ENCODE data around the gene ERI3.

The ERI3 gene

DNA sequence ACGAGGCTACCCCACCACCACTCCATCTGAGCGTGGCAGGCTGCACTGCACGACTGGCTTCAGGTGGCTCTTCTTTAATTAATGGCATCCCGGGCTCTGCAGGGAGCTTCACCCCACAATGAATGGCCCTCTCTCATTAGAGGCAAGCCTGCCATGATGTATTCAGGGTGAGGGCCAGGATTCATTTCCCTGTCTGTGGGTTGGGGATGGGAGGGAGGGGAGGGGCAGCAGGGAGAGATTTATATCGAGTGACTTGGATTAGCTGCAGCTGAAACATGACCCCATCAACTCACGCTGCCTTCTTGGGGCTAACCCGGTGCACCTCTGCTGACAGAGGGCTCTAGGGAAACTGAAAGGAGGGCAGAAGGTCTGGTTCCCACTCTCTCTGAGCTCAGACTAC lies 54.2 kb downstream of the ERI3 start:
- DNase-seq (ENCODE audit: low spot score), result no peak
- in situ Hi-C loops (cut with MboI; ENCODE audit: low pct_unique_long_range_greater_than_20kb, low sequenced_read_pairs, unreplicated experiment), result no loop called here
- TF ChIP-seq, protein P1, sequence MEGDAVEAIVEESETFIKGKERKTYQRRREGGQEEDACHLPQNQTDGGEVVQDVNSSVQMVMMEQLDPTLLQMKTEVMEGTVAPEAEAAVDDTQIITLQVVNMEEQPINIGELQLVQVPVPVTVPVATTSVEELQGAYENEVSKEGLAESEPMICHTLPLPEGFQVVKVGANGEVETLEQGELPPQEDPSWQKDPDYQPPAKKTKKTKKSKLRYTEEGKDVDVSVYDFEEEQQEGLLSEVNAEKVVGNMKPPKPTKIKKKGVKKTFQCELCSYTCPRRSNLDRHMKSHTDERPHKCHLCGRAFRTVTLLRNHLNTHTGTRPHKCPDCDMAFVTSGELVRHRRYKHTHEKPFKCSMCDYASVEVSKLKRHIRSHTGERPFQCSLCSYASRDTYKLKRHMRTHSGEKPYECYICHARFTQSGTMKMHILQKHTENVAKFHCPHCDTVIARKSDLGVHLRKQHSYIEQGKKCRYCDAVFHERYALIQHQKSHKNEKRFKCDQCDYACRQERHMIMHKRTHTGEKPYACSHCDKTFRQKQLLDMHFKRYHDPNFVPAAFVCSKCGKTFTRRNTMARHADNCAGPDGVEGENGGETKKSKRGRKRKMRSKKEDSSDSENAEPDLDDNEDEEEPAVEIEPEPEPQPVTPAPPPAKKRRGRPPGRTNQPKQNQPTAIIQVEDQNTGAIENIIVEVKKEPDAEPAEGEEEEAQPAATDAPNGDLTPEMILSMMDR (IDR thresholded peaks at IDR 0.05; ENCODE audit: extremely low read depth, insufficient read depth, missing control alignments), result no peak

DNA sequence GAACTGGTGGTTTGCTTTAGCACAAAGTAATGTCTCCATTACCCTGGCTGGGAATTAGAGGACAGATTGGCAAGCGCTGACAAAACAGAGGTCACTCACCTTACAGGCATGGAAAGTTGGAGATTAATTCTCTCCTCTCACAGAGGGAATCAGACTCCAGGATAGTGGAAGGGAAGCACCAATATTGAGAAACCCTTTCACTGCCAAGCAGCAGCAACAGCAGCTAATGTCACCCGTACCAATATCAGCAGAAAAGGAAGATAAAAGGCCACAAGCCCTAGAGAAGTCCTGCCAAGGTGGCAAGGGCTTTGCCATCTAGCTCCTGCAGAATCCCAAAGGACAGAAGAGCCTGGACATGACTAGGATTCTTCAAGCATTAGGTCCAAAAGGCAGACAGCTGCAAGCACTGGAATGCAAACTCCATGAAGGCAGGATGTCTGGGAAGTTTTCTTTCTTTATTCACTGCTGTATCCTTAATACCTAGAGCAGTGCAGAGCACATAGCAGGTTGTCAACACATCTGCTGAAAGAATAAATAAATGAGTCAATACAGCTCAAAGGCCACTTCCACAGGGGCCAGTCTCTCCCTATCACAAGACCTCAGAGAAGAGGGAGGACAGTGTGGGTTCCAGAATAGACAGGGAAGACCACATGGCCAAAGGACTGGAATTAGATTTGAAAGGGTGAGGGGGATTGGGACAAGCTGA lies 57.2 kb downstream of the ERI3 start:
- in situ Hi-C loops (cut with MboI; ENCODE audit: low pct_unique_long_range_greater_than_20kb, low sequenced_read_pairs, unreplicated experiment), result no loop called here
- TF ChIP-seq, protein P1 (IDR thresholded peaks at IDR 0.05; ENCODE audit: extremely low read depth, insufficient read depth, missing control alignments), result no peak
- no peak for DNase-seq (ENCODE audit: low spot score)

DNA sequence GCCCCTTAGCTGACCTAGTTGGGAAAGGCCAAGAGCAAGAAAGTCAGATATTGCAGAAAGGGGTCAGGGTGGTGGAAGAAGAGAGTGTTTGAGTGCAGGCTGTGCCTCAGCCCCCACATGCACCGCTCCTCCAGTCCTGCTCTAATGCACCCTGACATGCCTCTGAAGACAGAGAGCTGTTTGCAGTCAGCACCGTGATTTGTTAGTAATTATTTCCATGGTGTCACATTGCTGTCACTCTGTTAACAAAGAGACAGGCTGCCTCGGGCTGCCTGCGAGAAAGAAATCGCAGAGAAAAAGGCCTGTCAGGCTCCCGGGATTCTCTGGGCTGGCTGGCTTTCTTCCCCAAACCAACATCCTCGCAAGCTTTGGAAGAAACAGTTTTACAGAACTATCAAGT lies 58.3 kb downstream of the ERI3 start:
- in situ Hi-C loops (cut with MboI; ENCODE audit: low pct_unique_long_range_greater_than_20kb, low sequenced_read_pairs, unreplicated experiment), result no loop called here
- TF ChIP-seq, protein P1 (IDR thresholded peaks at IDR 0.05; ENCODE audit: extremely low read depth, insufficient read depth, missing control alignments), result no peak

DNA sequence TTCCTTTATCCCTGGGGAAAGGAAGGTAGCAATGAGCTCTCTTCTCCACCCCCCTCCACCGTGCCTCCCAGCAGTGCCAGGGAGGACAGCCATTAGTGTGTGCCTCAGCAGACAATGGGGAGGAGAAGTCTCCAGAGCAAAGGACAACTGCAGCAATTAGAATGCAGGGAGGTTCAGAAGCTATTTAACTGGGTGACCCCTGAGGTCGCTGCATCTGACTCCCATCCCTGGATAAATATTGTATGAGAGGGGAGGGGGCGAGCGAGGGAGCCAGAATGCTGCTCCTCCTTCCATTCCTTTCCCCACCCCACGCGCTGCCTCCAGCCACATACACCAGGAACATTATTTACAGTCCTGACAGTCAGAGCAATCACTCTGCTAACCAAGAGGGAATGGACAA lies 59.0 kb downstream of the ERI3 start:
- in situ Hi-C loops (cut with MboI; ENCODE audit: low pct_unique_long_range_greater_than_20kb, low sequenced_read_pairs, unreplicated experiment), result no loop called here
- TF ChIP-seq, protein P1 (IDR thresholded peaks at IDR 0.05; ENCODE audit: extremely low read depth, insufficient read depth, missing control alignments), result no peak
- no peak for DNase-seq (ENCODE audit: low spot score)

More for the DNA sequence above, 58.3 kb downstream of the ERI3 start:
- DNase-seq (ENCODE audit: low spot score), result no peak

DNA sequence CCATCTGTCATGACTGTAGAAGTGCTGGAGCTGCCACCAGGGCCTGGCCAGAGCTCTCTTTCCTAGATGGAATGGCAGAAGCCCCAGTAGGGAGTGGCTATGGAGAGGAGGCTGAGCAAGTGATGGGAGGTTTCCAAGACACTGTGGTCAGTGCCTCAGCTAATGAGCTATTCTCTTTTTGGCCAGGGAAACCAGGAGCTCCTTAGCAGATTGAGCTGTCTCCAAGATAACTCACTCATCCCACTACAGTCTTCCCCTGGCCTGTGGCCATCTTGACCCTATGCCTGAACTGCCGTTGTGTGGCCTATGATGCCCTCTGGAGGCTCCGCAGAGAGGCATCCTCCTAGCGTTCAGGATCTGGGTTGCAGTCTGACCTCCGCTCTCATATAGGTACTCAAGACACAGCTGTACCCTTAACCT lies 60.5 kb downstream of the ERI3 start:
- no peak for DNase-seq (ENCODE audit: low spot score)
- in situ Hi-C loops (cut with MboI; ENCODE audit: low pct_unique_long_range_greater_than_20kb, low sequenced_read_pairs, unreplicated experiment), result no loop called here
- TF ChIP-seq, protein P1 (IDR thresholded peaks at IDR 0.05; ENCODE audit: extremely low read depth, insufficient read depth, missing control alignments), result no peak

DNA sequence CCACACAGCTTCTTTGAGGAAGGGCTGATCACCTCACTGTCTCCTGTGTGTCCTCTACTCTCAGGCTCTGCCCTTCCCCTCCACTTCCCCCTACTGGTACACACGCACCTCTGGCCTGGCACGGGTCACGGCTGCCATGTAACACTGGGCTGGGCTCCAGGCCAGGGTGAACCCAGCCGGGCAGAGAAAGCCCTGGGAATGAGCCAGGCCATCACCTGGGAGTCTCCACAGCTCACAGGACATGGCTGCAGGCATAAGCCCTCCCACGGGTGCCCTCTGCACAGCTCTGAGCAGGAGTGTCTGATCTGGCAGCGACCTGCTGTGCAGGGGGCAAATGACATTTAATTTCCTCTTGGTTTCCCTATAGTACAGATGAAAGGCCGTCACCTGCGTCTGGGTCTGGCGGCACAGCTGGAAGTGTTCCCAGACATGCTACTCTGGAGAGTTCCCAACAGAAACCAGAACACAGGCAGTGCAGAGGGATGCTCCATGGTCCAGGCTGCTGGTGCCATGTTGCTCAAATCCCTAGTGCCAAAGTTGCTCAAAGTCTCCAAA lies 61.2 kb downstream of the ERI3 start:
- in situ Hi-C loops (cut with MboI; ENCODE audit: low pct_unique_long_range_greater_than_20kb, low sequenced_read_pairs, unreplicated experiment), result no loop called here
- DNase-seq (ENCODE audit: low spot score), result no peak

More for the DNA sequence above, 61.2 kb downstream of the ERI3 start:
- TF ChIP-seq, protein P1 (IDR thresholded peaks at IDR 0.05; ENCODE audit: extremely low read depth, insufficient read depth, missing control alignments), result no peak

All from GM13977 (cell line).